ENCODE results near the gene GRK2. TPM values are rescaled to one million over a fixed set of nuclear protein-coding genes. Genes with fewer than 3 reads are reported as not detected.

Gene GRK2
- total and polyA plus RNA-seq, 7 donors = 32.1 to 152 (median 48.2) TPM

DNA sequence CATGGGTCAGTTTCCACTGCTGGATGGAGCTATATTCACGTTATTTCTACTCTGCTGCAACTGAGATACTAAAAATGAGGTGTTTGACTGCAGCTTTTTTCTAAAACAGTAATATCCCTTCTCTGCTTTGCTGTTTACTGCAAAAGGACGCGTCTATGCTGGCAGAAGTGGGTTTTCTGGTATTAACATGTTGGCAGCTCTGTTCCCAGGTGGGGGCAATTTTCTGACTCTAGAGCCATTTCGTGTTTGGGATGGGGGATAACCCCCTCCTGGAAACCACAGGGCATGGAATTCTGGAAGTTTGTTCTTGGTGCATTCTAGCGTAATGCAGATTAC lies 4.9 kb downstream of the GRK2 start:
- H3K4me1 ChIP-seq = peaks cover 0 to 93% (median 91%) of the 10 kb centered on the region in 4 donors
- TF ChIP-seq POLR2A (IDR thresholded peaks at IDR 0.05) (no peak), POLR2AphosphoS5 (IDR thresholded peaks at IDR 0.05) (no peak), EP300 (IDR thresholded peaks at IDR 0.05) (no peak)
- TF ChIP-seq, protein P1, sequence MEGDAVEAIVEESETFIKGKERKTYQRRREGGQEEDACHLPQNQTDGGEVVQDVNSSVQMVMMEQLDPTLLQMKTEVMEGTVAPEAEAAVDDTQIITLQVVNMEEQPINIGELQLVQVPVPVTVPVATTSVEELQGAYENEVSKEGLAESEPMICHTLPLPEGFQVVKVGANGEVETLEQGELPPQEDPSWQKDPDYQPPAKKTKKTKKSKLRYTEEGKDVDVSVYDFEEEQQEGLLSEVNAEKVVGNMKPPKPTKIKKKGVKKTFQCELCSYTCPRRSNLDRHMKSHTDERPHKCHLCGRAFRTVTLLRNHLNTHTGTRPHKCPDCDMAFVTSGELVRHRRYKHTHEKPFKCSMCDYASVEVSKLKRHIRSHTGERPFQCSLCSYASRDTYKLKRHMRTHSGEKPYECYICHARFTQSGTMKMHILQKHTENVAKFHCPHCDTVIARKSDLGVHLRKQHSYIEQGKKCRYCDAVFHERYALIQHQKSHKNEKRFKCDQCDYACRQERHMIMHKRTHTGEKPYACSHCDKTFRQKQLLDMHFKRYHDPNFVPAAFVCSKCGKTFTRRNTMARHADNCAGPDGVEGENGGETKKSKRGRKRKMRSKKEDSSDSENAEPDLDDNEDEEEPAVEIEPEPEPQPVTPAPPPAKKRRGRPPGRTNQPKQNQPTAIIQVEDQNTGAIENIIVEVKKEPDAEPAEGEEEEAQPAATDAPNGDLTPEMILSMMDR (IDR thresholded peaks at IDR 0.05) = no peak
- peaks cover 0 to 5% (median 0%) of the 10 kb centered on the region in 4 donors for H3K36me3 ChIP-seq
- H3K27me3 ChIP-seq = no peaks in the 10 kb centered on the region
- intact Hi-C loops (cut with DNase I) = no loop called here
- H3K4me3 ChIP-seq = peak overlapping the region in 1 of 4 donors; percentile 92
- 46 to 72% methylated on average over 5 of the region's 5 CpGs for WGBS, 2 donors
- H3K27ac ChIP-seq = peak overlapping the region; percentile 82 to 86 (median 84)
- no peak for DNase-seq
- no peaks in the 10 kb centered on the region for H3K9me3 ChIP-seq

DNA sequence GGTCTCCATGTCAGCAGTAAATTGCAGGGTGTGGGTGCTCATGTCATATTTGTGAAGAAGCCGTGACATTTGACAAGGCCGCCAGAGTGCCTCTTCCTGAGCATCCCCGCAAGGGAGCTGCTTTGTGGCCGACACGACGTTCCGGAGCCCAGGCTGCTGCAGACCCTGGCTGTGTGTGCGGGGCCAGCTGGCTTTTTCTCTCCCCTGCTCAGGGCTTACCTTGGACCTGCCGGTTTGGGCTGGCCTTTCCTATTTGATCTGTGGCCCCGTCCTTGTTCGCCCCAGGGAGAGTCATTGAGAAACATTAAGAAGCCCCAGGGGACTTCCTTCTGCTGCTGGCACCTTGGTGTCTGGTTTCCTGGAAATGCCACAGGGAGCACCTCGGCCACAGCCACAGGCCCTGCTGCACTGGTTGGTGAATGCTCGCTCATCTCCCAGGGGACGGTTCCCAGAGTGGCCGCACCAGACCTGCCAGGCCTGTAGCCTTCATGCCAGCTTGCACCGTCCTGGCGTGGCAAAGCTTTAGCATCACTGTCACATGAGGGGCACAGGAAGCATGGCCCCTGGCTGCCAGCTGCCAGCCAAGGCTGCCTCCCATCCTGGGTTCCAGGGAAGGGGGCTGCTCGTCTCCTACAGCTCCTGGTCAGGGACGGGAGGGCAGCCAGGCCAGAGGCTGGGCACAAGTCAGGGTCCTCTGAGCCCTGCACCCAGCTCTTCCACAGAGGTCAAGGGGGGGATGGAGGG lies 5.4 kb downstream of the GRK2 start:
- Histone ChIP-seq H3K36me3 (peaks cover 0 to 5% (median 0%) of the 10 kb centered on the region in 4 donors), H3K4me1 (peaks cover 0 to 99% (median 96%) of the 10 kb centered on the region in 4 donors), H3K9me3 (no peaks in the 10 kb centered on the region), H3K27me3 (no peaks in the 10 kb centered on the region), H3K4me3 (no peak overlapping the region), H3K27ac (peak overlapping the region; percentile 84 to 89 (median 85))
- TF ChIP-seq EP300 (IDR thresholded peaks at IDR 0.05) (no peak), POLR2AphosphoS5 (IDR thresholded peaks at IDR 0.05) (no peak), POLR2A (IDR thresholded peaks at IDR 0.05) (no peak)
- TF ChIP-seq, protein P1 (IDR thresholded peaks at IDR 0.05) = no peak
- 42 to 75% methylated on average over 19 of the region's 19 CpGs for WGBS, 2 donors
- intact Hi-C loops (cut with DNase I) = no loop called here
- peak; percentile 62 for DNase-seq

DNA sequence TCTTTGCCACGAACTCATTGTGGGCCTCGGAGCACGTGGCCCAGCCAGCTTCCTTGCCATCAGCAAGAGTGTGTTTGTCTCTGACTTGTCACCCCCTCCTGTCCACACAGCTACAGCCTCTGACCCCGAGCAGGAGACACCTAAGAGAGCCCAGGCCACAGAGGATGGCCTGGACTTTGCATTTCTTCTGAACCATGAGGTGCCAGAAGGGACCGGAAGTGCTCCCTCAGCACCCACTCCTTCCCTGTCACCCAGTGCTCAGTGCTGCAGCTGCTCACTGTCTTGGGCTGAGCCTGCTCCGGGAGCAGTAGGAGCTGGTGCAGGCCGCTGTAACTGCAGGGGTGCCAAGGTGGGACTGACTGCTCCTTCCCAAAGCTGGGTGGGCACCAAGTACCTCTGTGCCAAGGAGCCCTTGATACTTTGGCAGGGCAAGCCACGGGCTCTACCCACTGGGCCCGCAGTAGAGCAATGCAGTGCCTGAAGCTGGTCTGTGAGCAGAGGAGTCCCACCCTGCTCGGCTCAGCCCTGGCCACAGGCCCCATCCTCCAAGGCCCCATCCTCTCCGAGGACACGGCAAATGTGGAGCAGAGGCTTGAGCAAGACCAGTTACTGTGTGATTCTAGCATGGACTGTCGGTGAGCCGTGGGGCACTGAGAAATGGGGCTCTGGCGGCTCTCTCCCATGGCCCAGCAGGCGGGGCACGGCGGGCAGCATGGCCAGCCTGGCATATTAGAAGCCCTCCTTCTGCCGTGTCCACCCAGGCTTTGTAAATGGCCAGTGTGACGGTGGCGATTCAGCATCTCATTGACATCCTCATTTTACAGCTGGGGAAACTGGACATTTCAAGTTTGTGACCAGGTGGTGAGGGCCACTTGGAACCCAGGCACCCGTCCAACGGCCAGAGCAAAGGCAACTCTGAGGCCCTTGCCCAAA lies 6.3 kb downstream of the GRK2 start:
- peak; percentile 65 for DNase-seq
- Histone ChIP-seq H3K27ac (peak overlapping the region; percentile 84 to 89 (median 85)), H3K27me3 (no peaks in the 10 kb centered on the region), H3K4me1 (peaks cover 0 to 100% (median 98%) of the 10 kb centered on the region in 4 donors), H3K36me3 (peaks cover 0 to 5% (median 0%) of the 10 kb centered on the region in 4 donors), H3K9me3 (no peaks in the 10 kb centered on the region), H3K4me3 (no peak overlapping the region)
- TF ChIP-seq POLR2A (IDR thresholded peaks at IDR 0.05) (no peak), EP300 (IDR thresholded peaks at IDR 0.05) (no peak), POLR2AphosphoS5 (IDR thresholded peaks at IDR 0.05) (no peak)
- TF ChIP-seq, protein P1 (IDR thresholded peaks at IDR 0.05) = no peak
- 62 to 72% methylated on average over 23 of the region's 23 CpGs for WGBS, 2 donors
- intact Hi-C loops (cut with DNase I) = no loop called here

DNA sequence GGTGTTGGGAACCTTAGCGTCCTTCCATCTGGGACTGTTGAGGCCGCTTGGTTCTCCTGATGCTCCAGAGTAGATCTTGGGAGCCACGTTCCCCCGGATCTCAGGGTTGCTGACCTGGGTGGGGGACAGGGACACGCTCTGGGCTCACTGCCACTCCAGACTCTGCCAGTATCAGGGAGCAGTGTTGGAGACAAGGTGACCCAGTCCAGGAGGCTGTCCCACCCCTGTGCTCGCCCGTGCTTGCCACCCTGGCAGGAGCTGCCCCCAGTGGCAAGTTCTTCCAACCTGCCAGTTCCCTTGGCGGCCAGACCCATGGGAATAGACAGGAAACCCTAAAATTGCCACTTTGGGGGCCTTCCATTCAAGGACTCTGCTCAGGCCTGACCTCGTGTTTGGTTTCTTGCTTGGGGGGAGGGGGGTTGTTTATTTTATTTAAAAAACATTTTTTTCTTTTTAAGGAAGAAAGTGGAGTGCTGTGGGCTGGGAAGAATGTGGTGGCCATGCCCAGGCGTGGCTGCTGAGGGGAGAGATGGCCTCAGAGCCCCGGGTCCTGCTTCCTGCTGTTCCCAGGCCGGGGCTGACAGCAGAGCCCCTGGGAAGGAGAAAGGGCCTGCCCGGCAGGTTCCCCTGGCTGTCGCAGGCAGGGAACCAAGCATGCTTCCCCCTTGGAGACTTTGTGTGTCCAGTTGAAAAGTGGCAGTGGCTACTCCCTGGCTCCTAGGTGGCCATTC lies 7.2 kb downstream of the GRK2 start:
- TF ChIP-seq POLR2A (IDR thresholded peaks at IDR 0.05) (no peak), EP300 (IDR thresholded peaks at IDR 0.05) (no peak), POLR2AphosphoS5 (IDR thresholded peaks at IDR 0.05) (no peak)
- TF ChIP-seq, protein P1 (IDR thresholded peaks at IDR 0.05) = no peak
- Histone ChIP-seq H3K9me3 (no peaks in the 10 kb centered on the region), H3K4me1 (peaks cover 0 to 100% (median 98%) of the 10 kb centered on the region in 4 donors), H3K27me3 (no peaks in the 10 kb centered on the region), H3K36me3 (peaks cover 0 to 5% (median 0%) of the 10 kb centered on the region in 4 donors), H3K27ac (peak overlapping the region; percentile 84 to 89 (median 85)), H3K4me3 (no peak overlapping the region)
- WGBS, 2 donors = 51 to 60% methylated on average over 14 of the region's 14 CpGs
- intact Hi-C loops (cut with DNase I) = no loop called here
- DNase-seq = peak; percentile 67
